LHCN-M2 (cell line): Measurements from ENCODE around the gene TNS3. TPM values are rescaled to one million over a fixed set of nuclear protein-coding genes. Genes with fewer than 3 reads are reported as not detected.

Experiments
- DNase-seq: peaks from one replicate; pipeline ENCODE4 v3.0.0-alpha.2; 2012; ENCODE audit warnings: low read depth
- total RNA-seq: library from RNA; depleted of rRNA; stranded (reverse); fragments of >200 nt; gene quantifications from 2 replicates; pipeline ENCODE4 v1.2.3, GENCODE V29; 2014

TNS3 gene
- total RNA-seq, 1 experiment from 2014 or later: 556 TPM

DNA sequence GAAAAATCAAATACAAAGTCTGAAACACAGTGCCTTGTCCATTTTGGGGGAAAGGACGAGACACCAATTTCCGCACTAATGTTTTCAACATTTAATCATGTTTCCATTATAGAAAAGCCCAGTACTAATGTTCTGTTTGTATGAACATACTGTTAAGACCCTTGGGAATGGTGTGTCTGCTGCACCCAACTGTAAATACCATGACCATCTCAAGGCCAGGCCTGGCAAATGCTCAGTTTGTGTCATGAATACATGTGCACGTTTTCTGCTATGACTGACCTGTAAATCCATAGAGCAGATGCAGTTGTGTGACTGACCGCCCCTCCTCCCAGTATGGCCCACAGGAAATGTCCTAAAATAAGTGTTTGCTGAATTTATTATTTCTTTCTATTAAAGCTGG is 270.0 kb downstream of the TNS3 start:
- DNase-seq: no peak

DNA sequence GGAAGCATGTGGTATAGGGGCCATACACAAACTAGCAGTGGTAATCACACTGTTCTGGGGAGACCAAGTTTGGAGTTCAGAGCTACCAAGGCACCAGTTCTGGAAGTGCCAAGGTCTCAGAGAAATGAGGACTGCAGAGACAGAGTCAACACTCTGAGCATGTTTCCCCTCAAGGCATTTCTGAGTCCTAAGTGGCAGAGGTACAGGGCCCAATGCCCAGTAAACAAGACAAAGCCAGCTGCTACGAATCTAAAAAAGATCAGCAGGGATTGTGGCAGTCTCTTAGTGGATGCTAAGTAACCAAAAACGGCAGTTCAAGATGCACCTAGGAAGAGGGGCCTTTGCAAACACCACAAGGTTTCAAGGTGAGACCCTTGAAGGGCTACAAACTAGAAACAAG is 271.9 kb downstream of the TNS3 start:
- no peak for DNase-seq

DNA sequence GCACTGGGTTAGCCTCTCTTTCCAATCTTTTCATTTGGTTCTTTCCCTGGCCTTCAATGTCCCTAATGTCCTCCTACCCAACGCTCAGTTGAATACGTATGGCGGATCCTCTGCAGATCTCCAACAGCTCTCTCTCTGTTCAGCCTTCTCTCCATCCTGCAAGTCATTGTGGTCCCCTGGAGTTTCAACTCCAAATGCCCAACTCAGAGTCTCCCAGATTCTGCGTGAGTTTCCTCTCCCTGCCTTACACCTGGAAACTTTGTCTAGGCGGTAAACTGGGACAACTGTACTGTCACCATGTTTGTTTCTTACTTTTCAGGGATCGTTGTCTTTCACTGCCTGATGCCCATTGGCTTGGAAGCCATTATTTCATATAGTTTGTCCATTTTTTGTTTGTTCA is 273.1 kb downstream of the TNS3 start:
- DNase-seq: no peak

DNA sequence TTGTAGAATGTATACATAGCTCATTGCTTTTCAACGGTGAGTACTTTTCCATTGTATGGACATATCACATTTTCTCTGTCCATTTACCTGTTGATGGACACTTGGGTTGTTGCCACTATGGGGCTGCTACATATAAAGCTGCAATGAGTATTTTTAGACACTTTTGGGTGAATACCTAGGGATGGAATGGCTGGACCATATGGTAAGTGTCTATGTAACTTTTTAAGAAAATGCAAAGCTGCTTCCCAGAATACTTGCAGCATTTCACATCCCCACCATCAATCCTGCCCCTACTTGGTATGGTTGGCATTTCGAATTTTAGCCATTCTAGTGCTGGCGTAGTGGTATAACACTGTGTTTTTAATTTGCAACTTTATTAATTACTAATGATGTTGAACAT is 274.6 kb downstream of the TNS3 start:
- DNase-seq: no peak

DNA sequence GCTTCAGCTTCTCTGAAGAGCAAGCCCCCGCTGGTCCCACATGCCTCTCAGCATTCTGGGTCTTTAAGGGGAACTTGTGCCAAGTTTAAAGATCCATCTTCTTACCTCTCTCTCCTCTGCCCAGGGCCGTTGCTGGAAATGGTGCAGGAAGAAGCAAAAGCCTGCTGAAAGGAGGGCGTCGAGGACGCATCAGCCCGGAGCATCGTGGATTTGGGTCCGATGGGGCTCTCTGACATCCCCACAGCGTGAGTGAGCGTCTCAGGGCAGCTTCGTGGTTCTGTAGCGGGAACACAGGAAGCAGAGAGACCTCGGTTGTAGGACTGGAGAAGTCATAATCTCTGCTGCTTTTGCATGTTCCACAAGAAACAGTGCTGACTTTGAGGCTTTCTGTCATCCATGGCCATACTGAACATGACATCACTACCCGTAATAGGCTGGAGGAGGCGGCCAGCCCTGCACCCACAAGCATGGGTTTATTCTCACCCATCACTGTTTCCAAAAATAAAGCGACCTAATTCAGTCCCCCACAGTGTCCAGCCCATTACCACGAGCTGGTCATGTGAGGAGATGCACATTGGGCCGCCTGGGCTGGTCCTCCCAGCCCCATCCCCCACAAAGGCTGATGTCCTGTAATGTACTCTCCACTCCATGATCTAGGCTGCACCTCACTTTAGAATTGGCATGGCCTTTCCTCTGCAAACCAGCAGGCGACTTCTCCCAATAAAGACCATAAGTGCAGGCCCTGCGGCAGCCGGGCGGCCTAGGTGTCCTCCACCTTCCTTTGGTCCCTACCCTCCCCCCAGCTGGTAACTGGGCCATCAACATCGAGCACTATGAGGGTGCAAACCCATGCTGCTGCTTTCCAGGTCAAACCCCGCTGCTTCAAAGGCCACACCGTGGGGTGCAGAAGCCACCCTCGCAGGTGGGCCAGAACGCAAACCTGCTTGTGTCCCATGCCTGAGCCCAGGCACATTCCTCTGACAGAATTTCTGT is 276.9 kb downstream of the TNS3 start:
- DNase-seq: no peak

DNA sequence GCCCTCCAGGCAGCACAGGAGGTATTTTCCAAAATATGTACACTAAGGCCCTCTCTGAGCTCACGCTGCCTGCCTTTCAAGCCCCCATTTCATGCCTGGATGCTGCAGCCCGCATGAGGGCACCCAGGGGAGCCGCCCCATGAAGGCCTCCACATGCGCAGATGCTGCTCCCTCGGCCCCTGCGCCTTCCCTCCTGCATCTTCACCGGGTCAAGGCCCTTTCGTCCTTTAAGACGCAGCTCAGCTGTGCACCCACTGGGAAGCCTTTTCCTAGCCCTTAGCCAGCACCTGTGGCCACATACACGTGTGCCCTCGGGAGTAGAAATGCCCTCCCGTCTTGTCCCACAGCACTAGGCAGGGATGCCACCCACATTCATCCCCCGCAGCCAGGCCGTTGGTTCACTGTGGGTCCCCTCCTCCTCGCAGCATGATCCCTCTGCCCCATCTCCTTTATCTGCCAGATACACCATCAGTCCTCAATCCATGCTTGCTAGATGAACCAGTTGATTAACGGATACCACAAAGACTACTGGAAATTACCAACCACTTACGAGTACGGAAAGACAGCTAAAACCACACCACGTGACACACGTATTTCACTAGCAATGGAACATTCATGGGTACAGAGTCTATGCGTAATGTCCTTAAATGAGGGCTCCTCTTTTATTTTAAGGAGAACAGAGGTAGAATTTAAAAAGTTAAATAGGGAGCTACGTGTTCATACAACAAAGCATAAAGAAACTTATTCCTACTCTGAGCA is 278.0 kb downstream of the TNS3 start:
- DNase-seq: no peak

DNA sequence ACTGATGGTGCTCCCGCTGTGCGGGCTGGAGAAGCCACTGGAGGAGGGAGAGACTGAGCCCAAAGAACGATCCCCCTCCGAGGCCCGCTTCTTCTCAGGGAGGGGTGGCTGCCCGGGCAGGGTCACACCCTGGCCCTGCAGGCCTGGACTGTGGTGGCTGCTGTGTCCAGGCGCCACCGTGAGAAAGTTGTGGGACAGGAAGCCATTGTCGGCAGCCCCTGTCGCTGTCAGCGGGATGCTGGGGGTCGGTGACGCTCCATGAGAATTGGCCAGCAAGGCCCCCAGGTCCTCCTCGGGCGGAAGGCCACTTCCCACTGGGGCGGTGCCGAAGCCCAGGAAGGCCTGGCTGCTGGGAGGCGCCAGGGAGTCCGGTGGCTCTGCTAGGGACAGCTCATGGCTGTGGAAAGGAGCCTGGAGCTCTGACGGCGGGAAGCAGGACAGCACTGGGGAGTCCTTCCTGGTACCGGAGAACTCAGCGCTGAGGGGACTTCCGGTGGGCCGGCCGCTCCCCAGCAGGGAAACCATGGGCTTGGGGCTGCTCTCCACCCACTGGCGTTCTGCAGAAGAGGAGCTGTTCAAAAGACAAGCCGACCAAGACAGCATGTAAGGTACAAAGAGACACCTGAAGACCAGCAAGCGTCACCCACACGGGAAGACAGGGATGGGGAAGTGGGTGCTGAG is 278.8 kb downstream of the TNS3 start:
- no peak for DNase-seq

DNA sequence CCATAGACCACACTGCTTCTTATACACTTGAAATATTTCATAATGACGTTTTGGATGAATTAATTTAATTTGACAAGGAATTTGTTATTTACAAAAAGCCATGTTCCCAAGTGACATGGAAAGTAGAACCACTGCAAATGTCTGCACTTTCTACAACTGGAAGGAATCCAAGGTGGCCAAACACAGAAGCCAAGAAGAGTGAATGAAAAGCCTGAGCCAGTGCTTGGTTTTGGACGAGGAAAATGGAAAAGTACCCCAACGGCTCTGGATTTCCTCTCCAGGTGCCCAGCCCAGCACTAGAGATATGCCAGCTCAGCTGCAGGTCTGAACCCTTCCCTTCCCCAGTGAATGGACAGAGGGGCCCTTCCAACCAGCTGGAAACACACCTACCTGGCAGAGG is 279.4 kb downstream of the TNS3 start:
- no peak for DNase-seq

DNA sequence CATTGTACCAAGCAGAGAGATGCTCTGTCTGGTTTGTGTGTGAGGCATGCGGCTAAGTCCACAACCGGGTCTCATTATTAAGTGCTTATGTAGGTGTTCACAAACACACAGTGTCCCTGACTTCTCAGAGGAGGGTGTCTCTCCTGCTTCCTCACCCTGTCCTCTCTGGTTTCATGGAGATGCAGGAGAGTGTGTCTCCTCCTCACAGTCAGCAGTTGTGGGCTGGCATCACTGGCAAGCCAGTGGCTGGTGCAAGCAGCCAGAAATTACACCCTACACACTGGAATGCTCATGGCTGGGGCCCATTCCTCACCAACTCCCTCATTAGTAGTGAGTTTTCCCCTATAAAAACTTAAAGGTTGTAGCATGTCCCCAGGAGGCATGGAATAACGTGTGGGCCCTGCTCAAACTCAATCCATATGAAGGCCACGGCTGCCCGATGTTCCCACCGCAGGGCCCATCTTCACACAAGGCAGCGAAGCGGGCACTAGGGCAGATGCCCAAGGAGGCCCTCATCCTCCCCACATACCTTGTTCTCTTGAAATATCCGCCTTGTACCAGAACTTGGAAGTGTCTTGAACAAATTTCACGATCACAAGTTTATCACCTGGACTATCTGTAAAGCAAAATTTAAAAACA is 280.1 kb downstream of the TNS3 start:
- DNase-seq: no peak

DNA sequence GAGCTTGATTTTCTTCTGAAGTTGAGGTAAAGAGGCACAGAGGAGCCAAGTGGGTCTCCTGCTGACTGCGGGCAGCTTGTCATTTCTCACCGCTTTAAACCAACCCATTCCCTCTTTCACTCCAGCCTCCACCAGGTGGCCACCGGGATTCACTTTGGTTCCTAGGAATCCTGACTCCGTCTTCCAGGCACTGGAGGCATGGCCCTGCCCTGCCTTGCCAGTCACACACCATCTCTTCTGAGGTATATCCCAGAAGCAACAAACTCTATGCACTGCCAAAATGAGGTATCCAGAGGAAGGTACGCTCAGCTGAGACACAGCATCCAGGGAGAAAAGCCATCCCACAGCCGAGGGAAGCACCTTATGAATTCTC is 280.8 kb downstream of the TNS3 start:
- no peak for DNase-seq

DNA sequence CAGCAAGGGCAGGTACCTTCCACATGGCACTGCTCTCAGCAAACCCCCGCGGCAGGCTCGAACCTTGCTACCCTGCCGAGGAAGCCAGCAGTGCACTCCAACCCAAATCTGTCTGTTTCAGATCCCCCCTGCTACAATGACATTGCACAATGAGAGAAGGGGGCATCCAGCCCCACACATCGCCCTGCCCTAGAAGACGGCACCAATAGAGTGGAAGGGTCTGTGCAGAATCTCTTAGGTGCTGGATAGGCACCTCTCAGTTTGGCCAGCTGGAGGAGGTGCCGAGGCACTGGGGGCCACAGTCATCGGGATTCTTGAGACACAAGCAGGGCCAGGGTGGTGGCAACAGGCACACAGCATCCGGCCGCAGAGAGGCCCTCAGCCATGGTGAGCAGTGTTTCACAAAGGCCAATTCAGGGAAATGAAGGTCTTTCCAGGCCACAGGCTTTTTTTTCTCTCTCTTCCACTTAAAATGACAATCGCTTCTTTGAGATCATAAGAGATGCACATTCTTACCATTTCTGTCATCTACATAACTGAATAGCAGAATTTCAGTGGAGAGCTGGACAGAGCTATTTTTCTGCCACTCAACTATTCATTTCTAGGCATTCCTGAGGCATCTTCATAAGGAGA is 281.3 kb downstream of the TNS3 start:
- DNase-seq: no peak

DNA sequence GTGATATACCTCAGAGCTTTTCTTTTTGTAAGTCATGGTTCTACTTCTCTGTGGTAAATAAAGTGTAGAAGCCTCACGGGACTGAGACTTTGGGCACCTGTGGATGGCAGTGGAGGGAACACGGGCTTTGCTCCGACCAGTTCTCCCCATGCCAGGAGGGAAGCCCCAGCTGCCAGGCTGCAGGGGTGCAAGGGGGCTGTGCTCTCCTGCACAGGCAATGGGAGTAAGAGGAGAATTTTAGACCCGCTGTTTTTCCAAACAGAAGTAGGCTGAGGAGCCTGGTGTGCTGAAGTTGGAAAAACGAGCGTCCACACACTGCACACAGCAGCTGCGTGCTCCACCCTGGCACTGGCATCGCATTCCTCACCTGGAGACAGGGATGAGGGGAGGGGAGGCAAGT is 282.4 kb downstream of the TNS3 start:
- no peak for DNase-seq

DNA sequence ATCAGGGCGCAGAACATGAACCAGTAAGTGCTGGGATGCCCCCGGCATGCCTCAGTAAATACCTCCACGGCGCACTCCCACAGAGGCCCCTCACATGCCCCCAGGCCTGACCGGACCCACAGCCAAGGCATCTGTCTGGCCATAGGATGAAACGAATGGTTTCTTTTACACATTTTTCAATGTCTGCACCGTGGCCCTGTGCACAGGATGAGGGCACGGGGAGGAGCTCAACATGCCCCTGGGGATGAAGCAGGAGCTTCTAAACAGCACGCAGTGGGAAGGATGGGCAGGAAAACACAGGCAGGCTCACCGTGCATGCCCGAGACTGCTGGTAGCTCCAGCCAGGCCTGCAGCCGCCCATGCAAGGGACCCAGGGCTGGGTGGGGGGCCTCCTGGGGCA is 283.3 kb downstream of the TNS3 start:
- no peak for DNase-seq

DNA sequence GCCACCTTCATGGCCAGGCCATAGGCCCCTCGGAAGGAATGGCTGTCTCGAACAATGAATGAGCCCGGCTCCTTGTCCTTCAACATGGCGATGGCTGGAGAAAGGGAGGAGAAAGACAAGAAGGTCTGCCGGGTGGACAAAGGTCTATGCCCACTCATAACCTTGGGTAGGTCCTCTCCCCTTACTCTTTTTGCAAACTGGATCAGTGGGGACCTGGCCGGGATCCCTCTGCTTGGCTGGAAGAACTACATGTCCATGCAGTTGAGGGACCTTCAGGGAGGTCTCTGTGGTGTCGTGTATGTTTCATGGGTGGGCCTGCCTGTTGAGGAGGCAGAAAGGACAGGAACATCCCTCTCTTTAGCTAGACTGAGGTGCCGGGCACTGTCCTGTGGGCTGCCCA is 284.8 kb downstream of the TNS3 start:
- no peak for DNase-seq

DNA sequence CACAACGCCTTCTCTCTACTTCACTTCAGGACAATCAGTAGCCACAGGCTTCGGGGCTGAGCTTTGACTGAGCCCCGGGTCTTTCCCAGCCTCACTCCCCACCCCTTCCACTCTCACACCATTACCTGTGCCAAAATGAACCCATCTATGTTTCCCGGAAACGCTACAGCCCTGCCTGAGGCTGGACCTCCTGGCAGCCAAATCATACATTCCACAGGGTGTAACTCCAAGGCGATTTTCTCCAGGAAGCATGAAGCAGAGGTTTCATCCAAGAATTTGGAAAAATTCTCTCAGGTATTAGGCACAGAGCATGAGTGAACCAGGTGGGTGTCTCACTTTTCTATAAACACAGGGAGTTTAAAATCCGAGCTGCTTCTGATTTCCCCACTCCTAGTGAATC is 286.3 kb downstream of the TNS3 start:
- no peak for DNase-seq

DNA sequence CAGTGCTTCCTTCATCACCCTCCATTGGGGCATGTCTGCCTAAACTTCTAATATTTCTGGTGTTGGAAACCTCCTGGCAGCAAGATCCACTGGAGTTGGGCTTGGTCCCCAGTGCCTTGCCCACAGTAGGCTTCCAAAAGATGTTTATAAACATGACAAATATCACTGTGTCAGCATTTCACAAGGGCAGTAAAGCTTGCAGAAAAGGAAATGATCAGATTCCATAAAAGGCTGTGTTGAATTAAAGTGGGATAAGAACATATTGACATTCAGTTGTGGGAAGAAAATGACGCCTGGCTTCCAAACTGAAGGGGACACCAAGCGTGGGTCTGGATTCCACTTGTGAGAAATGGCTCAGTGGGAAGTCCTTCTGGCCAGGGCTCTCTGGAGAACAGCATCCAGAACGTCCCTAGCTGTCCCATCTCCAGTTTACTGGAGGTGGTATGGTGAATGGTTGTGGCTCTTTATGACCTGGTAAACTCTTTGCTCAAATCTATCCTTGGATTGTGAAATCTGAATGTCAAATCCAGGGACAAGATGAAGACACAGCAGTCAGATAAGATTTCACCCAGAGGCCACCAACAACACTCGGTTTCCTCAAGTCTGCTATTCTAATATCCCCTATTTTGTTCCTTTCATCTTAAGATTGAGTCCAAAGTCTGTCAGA is 287.2 kb downstream of the TNS3 start:
- no peak for DNase-seq

DNA sequence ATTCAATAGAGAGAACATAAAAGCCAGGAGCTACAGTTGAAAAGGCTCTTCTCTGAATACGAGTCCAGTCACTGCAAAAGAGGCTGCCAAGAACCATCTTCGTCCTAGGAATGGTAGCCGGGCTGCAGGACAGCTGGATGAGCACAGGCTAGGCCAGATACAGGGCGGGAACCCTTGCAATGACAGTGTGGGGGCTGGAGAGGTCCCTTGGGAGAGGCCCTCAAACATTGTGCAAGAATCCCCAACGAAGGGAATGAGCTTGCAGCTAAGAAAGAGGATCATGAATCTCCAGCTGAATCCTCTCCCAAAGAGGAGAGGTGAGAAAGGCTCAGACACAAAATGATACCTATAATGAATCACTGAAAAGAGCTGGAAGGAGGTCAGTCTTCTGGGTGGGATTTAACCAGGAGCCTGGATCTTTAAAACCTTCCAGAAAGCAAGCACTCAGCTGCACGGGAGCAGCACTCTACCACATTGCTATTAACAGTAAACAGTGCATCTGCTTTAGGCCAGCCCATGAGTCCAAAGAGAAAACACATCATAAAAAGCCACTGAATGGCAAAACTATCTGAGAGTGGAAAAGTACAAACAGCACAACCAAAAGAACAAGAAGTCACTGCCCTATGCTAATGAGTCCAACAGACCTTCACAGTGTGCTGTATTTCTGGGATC is 287.9 kb downstream of the TNS3 start:
- DNase-seq: peak; percentile 90

DNA sequence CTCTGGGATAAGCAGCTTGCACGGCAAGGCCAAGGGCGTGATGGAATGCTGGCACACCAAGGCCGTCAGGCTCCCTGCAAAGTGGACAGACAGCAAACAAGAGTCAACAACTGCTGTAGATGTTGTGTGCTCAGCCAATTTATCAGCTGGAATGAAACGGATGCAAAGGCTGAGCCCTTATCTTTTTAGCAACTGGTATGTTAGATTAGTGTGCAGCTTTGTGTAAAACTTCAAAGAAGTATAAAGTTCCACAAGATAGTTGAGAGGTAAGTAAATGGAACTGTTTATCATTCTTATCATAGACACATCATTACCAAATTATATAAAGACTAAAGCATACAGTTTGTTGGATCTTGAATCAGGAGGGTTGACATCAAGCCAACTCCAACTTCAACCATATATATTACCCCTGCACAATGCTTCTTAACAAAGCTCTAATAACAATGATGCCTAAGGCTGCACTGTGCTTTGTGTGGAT is 289.0 kb downstream of the TNS3 start:
- no peak for DNase-seq

DNA sequence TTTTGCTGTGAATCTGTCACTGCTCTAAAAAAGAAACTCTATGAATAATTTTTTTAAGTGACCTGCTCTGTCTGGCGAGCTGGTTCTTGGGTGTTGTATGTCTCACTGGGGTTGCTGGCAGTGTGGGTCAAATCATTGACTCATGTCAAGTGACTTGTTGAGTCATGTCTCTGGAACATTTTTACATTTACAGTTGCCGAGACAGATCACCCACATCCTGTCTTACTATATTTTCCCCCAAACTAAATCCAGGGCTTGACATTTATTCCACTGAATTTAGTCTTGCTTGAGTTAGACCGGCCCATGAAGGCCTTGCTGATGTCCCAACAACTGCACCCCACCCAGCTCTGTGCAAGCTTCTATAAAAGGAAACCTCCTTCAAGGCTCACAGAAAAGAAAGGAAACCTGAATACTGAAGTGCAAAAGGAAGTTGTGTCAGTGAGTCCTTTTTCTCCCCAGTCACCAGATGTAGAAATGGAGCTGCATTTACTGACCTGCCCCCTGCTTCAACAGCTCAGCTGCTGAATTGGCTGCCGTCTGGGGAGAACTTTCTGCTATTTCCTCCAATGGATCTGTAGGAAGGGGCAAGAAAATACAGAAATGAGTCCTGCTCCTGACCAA is 290.3 kb downstream of the TNS3 start:
- peak; percentile 100 for DNase-seq

DNA sequence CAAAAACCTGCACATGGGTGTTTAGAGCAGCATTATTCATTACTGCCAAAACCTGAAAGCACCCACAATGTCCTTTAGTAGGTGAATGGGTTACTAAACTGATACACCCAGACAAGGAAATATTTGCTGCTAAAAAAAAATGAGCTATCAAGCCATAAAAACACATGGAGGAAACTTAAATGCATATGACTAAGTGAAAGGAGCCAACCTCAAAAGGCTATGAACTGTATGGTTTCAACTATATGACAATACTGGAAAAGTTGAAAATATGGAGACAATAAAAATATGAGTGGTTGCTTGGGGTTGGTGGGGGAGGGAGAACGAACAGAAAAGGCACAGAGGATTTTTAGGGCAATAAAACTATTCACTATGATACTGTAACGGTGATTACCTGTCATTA is 291.0 kb downstream of the TNS3 start:
- DNase-seq: no peak
